Mucosa of rectum (tissue), 2 donors: ENCODE measurements around the gene NUP98.

Source experiments
- H3K27ac ChIP-seq, 2 donors: one replicate each; pipeline ENCODE4 v1.7.0; 2013; ENCODE audit warnings: inconsistent platforms in 2 of 2, low read depth in 2 of 2, low read length in 2 of 2
- H3K27me3 ChIP-seq, 2 donors: one replicate each; pipeline ENCODE4 v1.7.0; 2013; ENCODE audit warnings: low read length in 2 of 2; ENCODE audit not compliant: control insufficient read depth in 2 of 2, insufficient read depth in 2 of 2
- H3K36me3 ChIP-seq, 2 donors: one replicate each; pipeline ENCODE4 v1.7.0; 2013; ENCODE audit warnings: low read length in 2 of 2; ENCODE audit not compliant: control insufficient read depth in 2 of 2, insufficient read depth in 2 of 2
- H3K4me1 ChIP-seq, 2 donors: one replicate each; pipeline ENCODE4 v1.7.0; 2013; ENCODE audit warnings: low read length in 2 of 2, mild to moderate bottlenecking in 1 of 2; ENCODE audit not compliant: control insufficient read depth in 2 of 2, insufficient read depth in 2 of 2
- H3K4me3 ChIP-seq, 2 donors: one replicate each; pipeline ENCODE4 v1.7.0; 2013; ENCODE audit warnings: low read length in 2 of 2
- H3K9ac ChIP-seq, 2 donors: one replicate each; pipeline ENCODE4 v1.7.0; 2013; ENCODE audit warnings: low read length in 2 of 2, low read depth in 1 of 2, mild to moderate bottlenecking in 1 of 2
- H3K9me3 ChIP-seq, 2 donors: one replicate each; pipeline ENCODE4 v1.7.0; 2013; ENCODE audit warnings: low read length in 2 of 2; ENCODE audit not compliant: control insufficient read depth in 2 of 2
- donor health status: healthy.
- donor health status: Normal muscosa, but diverticular disease.

Gene NUP98

GRCh38 chr11:3827434-3828186 lies 30.3 kb upstream of the NUP98 start:
- Histone ChIP-seq H3K9me3 (no peaks in the 10 kb centered on the region), H3K27me3 (no peaks in the 10 kb centered on the region), H3K4me3 (no peak overlapping the region), H3K4me1 (peaks cover 7 to 10% of the 10 kb centered on the region in 2 donors), H3K9ac (no peak overlapping the region), H3K27ac (no peak overlapping the region), H3K36me3 (peaks cover 28 to 39% of the 10 kb centered on the region in 2 donors)

- Histone ChIP-seq H3K4me1 (peaks cover 1 to 2% of the 10 kb centered on the region in 2 donors), H3K36me3 (peaks cover 21 to 36% of the 10 kb centered on the region in 2 donors), H3K9ac (no peak overlapping the region)
These were observed 29.4 kb upstream of the NUP98 start for GRCh38 chr11:3826721-3827120.

GRCh38 chr11:3825473-3826154 lies 28.3 kb upstream of the NUP98 start:
- no peak overlapping the region for H3K9ac ChIP-seq
- H3K36me3 ChIP-seq, result peaks cover 15 to 36% of the 10 kb centered on the region in 2 donors

More at GRCh38 chr11:3826721-3827120, 29.4 kb upstream of the NUP98 start:
- no peak overlapping the region for H3K27ac ChIP-seq
- H3K27me3 ChIP-seq, result no peaks in the 10 kb centered on the region
- H3K9me3 ChIP-seq, result no peaks in the 10 kb centered on the region
- no peak overlapping the region for H3K4me3 ChIP-seq

GRCh38 chr11:3824714-3825472 lies 27.5 kb upstream of the NUP98 start:
- H3K27ac ChIP-seq, result no peak overlapping the region
- H3K36me3 ChIP-seq, result peaks cover 13 to 35% of the 10 kb centered on the region in 2 donors
- H3K4me1 ChIP-seq, result no peaks in the 10 kb centered on the region
- no peak overlapping the region for H3K9ac ChIP-seq
- no peaks in the 10 kb centered on the region for H3K9me3 ChIP-seq
- H3K4me3 ChIP-seq, result no peak overlapping the region
- no peaks in the 10 kb centered on the region for H3K27me3 ChIP-seq

More at GRCh38 chr11:3825473-3826154, 28.3 kb upstream of the NUP98 start:
- Histone ChIP-seq H3K4me1 (peaks cover 0 to 2% of the 10 kb centered on the region in 2 donors), H3K27me3 (no peaks in the 10 kb centered on the region), H3K4me3 (no peak overlapping the region), H3K27ac (no peak overlapping the region), H3K9me3 (no peaks in the 10 kb centered on the region)

GRCh38 chr11:3823762-3824506 lies 26.6 kb upstream of the NUP98 start:
- Histone ChIP-seq H3K4me3 (no peak overlapping the region), H3K27ac (no peak overlapping the region), H3K9me3 (no peaks in the 10 kb centered on the region), H3K27me3 (no peaks in the 10 kb centered on the region), H3K36me3 (peaks cover 13 to 30% of the 10 kb centered on the region in 2 donors), H3K4me1 (no peaks in the 10 kb centered on the region), H3K9ac (no peak overlapping the region)

- H3K4me3 ChIP-seq, result no peak overlapping the region
- no peak overlapping the region for H3K27ac ChIP-seq
- no peaks in the 10 kb centered on the region for H3K4me1 ChIP-seq
- peaks cover 13 to 30% of the 10 kb centered on the region in 2 donors for H3K36me3 ChIP-seq
- H3K27me3 ChIP-seq, result no peaks in the 10 kb centered on the region
- no peak overlapping the region for H3K9ac ChIP-seq
- no peaks in the 10 kb centered on the region for H3K9me3 ChIP-seq
These were observed 25.9 kb upstream of the NUP98 start for GRCh38 chr11:3823303-3823702.

GRCh38 chr11:3822312-3822711 lies 25.0 kb upstream of the NUP98 start:
- H3K27me3 ChIP-seq, result no peaks in the 10 kb centered on the region
- no peak overlapping the region for H3K4me3 ChIP-seq
- peaks cover 5 to 21% of the 10 kb centered on the region in 2 donors for H3K36me3 ChIP-seq
- H3K9me3 ChIP-seq, result no peaks in the 10 kb centered on the region
- no peak overlapping the region for H3K27ac ChIP-seq
- H3K4me1 ChIP-seq, result no peaks in the 10 kb centered on the region
- H3K9ac ChIP-seq, result no peak overlapping the region

GRCh38 chr11:3820971-3821370 lies 23.6 kb upstream of the NUP98 start:
- Histone ChIP-seq H3K36me3 (peaks cover 0 to 8% of the 10 kb centered on the region in 2 donors), H3K27ac (no peak overlapping the region), H3K4me1 (no peaks in the 10 kb centered on the region), H3K9ac (no peak overlapping the region), H3K27me3 (no peaks in the 10 kb centered on the region), H3K9me3 (no peaks in the 10 kb centered on the region), H3K4me3 (no peak overlapping the region)

- Histone ChIP-seq H3K27me3 (no peaks in the 10 kb centered on the region), H3K9me3 (no peaks in the 10 kb centered on the region), H3K4me1 (no peaks in the 10 kb centered on the region), H3K9ac (no peak overlapping the region), H3K36me3 (no peaks in the 10 kb centered on the region), H3K4me3 (no peak overlapping the region), H3K27ac (no peak overlapping the region)
These were observed 19.9 kb upstream of the NUP98 start for GRCh38 chr11:3817181-3817800.
